Hepatocyte (in vitro differentiated cells): ENCODE data around the gene C4orf50. TPM values are rescaled to one million over a fixed set of nuclear protein-coding genes. Genes with fewer than 3 reads are reported as not detected.
A peak's percentile ranks its signal among the peaks of the same experiment; 100 is the strongest.

Source experiments
- DNase-seq: peaks from one replicate; pipeline ENCODE4 v3.0.0-alpha.2; 2016; ENCODE audit warnings: low spot score
- H2AFZ ChIP-seq: fragments of 200-600 bp; sonication (generic); 2 replicates; pipeline ENCODE4 v1.6.0; 2016; ENCODE audit warnings: antibody characterized with exemption, mild to moderate bottlenecking
- H3K27ac ChIP-seq: fragments of 200-600 bp; sonication (generic); 2 replicates; pipeline ENCODE4 v1.5.1; 2016; ENCODE audit warnings: mild to moderate bottlenecking
- H3K27me3 ChIP-seq: fragments of 200-600 bp; sonication (generic); 2 replicates; pipeline ENCODE4 v1.6.1; 2016
- H3K36me3 ChIP-seq: fragments of 200-600 bp; sonication (generic); replicated peaks from 2 replicates; pipeline ENCODE4 v1.5.1; 2016; ENCODE audit warnings: low read depth; ENCODE audit not compliant: insufficient read depth
- H3K4me1 ChIP-seq: fragments of 200-600 bp; sonication (generic); 2 replicates; pipeline ENCODE4 v1.5.1; 2016; ENCODE audit warnings: mild to moderate bottlenecking, moderate library complexity; ENCODE audit not compliant: insufficient read depth
- H3K4me2 ChIP-seq: fragments of 200-600 bp; sonication (generic); 2 replicates; pipeline ENCODE4 v1.6.0; 2016
- H3K4me3 ChIP-seq: fragments of 200-600 bp; sonication (generic); 2 replicates; pipeline ENCODE4 v1.5.1; 2016; ENCODE audit warnings: mild to moderate bottlenecking
- H3K79me2 ChIP-seq: fragments of 200-600 bp; sonication (generic); 2 replicates; pipeline ENCODE4 v1.6.0; 2017; ENCODE audit warnings: mild to moderate bottlenecking
- H3K9me2 ChIP-seq: fragments of 200-600 bp; sonication (generic); replicated peaks from 2 replicates; pipeline ENCODE4 v1.6.0; 2017; ENCODE audit warnings: mild to moderate bottlenecking; ENCODE audit not compliant: insufficient read depth
- H3K9me3 ChIP-seq: fragments of 200-600 bp; sonication (generic); 2 replicates; pipeline ENCODE4 v1.5.1; 2016; ENCODE audit warnings: low read depth, mild to moderate bottlenecking
- H4K20me1 ChIP-seq: fragments of 200-600 bp; sonication (generic); 2 replicates; pipeline ENCODE4 v1.6.0; 2016; ENCODE audit warnings: mild to moderate bottlenecking; ENCODE audit not compliant: insufficient read depth, poor library complexity, severe bottlenecking
- CTCF ChIP-seq: fragments of 200-600 bp; sonication (generic); IDR thresholded peaks from 2 replicates; pipeline ENCODE4 v1.5.1; 2016; ENCODE audit warnings: antibody characterized with exemption, mild to moderate bottlenecking; ENCODE audit not compliant: poor library complexity
- EZH2 ChIP-seq: fragments of 200-600 bp; sonication (generic); IDR thresholded peaks from 2 replicates; pipeline ENCODE4 v1.6.1; 2016; ENCODE audit warnings: antibody characterized with exemption, mild to moderate bottlenecking, borderline replicate concordance
- EZH2phosphoT487 ChIP-seq: fragments of 200-600 bp; sonication (generic); IDR thresholded peaks from one replicate; pipeline ENCODE4 v1.6.1; 2018; ENCODE audit warnings: antibody characterized with exemption, mild to moderate bottlenecking, low read depth, moderate library complexity; ENCODE audit not compliant: unreplicated experiment, severe bottlenecking
- WGBS: methylation state at CpG from one replicate; pipeline ENCODE4 v1.1.6; 2016; ENCODE audit warnings: low lambda C conversion rate; ENCODE audit errors: missing lambda C conversion rate; 5-methylcytosine and 5-hydroxymethylcytosine counted together
- polyA plus RNA-seq: library from polyadenylated mRNA; unstranded; fragments of >200 nt; fragmentation: Nextera tagmentation; extraction: Ambion mirVana; gene quantifications from 2 replicates; pipeline ENCODE4 v1.2.1, GENCODE V29; 2016
- total RNA-seq: library from RNA; depleted of rRNA; stranded (reverse); fragments of >200 nt; gene quantifications from 2 replicates; pipeline ENCODE4 v1.2.3, GENCODE V29; 2014

C4orf50 gene
- total and polyA plus RNA-seq, 2 experiments from 2014 or later, result not detected

DNA sequence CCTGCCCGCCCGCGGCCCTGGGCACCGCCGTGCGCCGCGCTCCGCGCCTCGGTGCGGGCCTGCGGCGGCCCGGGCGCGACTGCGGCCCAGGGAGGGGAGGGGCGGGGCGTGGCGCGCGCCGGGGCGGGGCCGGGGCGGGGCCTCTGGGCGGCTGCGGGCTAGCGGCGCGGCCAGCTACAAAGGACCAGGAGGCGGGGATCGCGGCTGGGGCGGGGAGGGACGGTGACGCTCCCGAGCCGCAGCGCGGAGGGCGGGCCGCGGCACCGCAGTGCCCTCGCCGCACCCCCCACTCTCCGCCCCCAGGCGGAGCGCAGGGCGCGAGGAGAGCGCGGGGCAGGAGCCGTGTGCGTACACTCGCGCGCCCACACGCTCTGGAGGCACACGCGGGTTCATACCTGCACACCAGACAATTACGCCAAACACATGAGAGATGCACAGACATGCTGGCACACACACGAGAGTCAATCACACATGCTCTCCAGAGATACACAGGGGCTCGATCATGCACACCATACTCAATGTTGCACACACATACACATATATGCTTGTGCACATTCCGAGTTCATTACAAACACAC is 125.1 kb downstream of the C4orf50 start, which contains the start of gene CRMP1:
Gene CRMP1 (minus strand): TSS at position 83 of the 577 bp plus-strand sequence. CDS start 117 bp downstream, outside the sequence.
- TF ChIP-seq CTCF, result no peak
- no peak for TF ChIP-seq EZH2
- TF ChIP-seq EZH2phosphoT487, result no peak
- H3K4me2 ChIP-seq, result peak within 1 kb of the TSS; percentile 73
- H2AFZ ChIP-seq, result no peak within 1 kb of the TSS
- no peak within 1 kb of the TSS for H3K27ac ChIP-seq
- H3K27me3 ChIP-seq, result peaks cover 86% of the 10 kb centered on the region
- H3K9me2 ChIP-seq, result no peaks in the 10 kb centered on the region
- H4K20me1 ChIP-seq, result no peaks in the 10 kb centered on the region
- H3K4me1 ChIP-seq, result peaks cover 4% of the 10 kb centered on the region
- no peaks in the 10 kb centered on the region for H3K36me3 ChIP-seq
- peak; percentile 51 for DNase-seq
- WGBS, result 13% methylated on average over 19 of the region's 67 CpGs
- H3K79me2 ChIP-seq, result no peaks in the 10 kb centered on the region
- H3K4me3 ChIP-seq, result no peak within 1 kb of the TSS
- H3K9me3 ChIP-seq, result no peaks in the 10 kb centered on the region

DNA sequence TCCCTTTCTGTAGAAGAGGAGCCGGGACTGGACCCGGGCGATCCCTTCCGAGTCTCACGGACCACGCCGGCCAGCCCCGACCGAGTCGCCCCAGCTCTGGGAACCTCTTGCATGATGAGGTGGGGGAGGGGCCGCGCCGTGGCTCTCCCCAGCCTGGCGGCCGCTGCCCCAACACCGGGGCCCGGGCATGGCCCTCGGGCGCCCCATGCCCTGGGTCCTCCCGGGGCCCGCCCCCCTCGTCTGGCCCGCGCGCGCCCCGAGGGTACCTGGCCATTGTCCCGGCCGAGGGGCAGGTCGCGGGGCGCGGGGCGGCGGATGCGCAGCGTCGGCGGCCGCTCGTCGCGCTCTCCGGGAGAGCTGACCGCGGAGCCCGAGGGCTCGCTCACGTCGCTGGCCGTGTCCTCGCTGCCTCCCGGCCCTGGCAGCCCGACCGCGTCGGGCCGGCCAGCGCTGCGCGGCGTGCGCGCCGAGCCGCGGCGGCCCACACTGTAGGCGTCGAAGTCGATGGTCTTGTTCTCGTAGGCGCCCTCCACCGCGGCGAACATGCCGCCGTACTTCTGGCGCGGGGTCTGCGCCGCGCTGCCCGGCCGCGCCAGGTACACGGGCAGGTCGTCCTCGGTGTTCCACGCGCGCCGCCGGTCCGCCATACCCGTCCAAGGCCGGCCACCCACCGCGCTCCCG is 125.8 kb downstream of the C4orf50 start:
- H3K36me3 ChIP-seq, result no peaks in the 10 kb centered on the region
- WGBS, result 2% methylated on average over 52 of the region's 100 CpGs
- no peak overlapping the region for H3K4me3 ChIP-seq
- DNase-seq, result no peak
- H3K4me1 ChIP-seq, result peaks cover 4% of the 10 kb centered on the region
- H3K79me2 ChIP-seq, result no peaks in the 10 kb centered on the region
- H3K9me2 ChIP-seq, result no peaks in the 10 kb centered on the region
- H2AFZ ChIP-seq, result no peak overlapping the region
- no peaks in the 10 kb centered on the region for H4K20me1 ChIP-seq
- H3K27me3 ChIP-seq, result peaks cover 87% of the 10 kb centered on the region
- no peak overlapping the region for H3K27ac ChIP-seq
- TF ChIP-seq EZH2 (peak; percentile 83), EZH2phosphoT487 (peak; percentile 61), CTCF (no peak)
- peak overlapping the region; percentile 71 for H3K4me2 ChIP-seq
- H3K9me3 ChIP-seq, result no peaks in the 10 kb centered on the region

GRCh38 chr4:5891563-5892322 is 126.5 kb downstream of the C4orf50 start:
- H3K4me1 ChIP-seq, result peaks cover 4% of the 10 kb centered on the region
- no peaks in the 10 kb centered on the region for H3K79me2 ChIP-seq
- peak; percentile 0 for TF ChIP-seq EZH2
- TF ChIP-seq CTCF, result no peak
- TF ChIP-seq EZH2phosphoT487, result no peak
- H4K20me1 ChIP-seq, result no peaks in the 10 kb centered on the region
- H3K36me3 ChIP-seq, result no peaks in the 10 kb centered on the region
- peaks cover 87% of the 10 kb centered on the region for H3K27me3 ChIP-seq
- 29% methylated on average over 34 of the region's 34 CpGs for WGBS
- no peak overlapping the region for H3K27ac ChIP-seq
- H3K9me3 ChIP-seq, result no peaks in the 10 kb centered on the region
- no peak overlapping the region for H3K4me2 ChIP-seq
- no peak overlapping the region for H3K4me3 ChIP-seq
- H2AFZ ChIP-seq, result no peak overlapping the region
- H3K9me2 ChIP-seq, result no peaks in the 10 kb centered on the region
- DNase-seq, result no peak
